Stimulated activated CD8-positive, alpha-beta memory T cell treated with anti-CD3 and anti-CD28 coated beads, Interleukin-7, amount 100 ng/mL, for 48 hours (primary cell): ENCODE results near the gene XPO6.
"Not testable (repeated sequence)": the region's sequence is repeated elsewhere in the genome, so short reads cannot be mapped to it uniquely, and the experiment has no call there.

Experiments used
- DNase-seq, 2 donors: peaks; one replicate each; pipeline ENCODE4 v3.0.0-alpha.2; 2020; ENCODE audit warnings: low read depth in 1 of 2; ENCODE audit errors: extremely low read depth in 1 of 2

Gene XPO6, protein sequence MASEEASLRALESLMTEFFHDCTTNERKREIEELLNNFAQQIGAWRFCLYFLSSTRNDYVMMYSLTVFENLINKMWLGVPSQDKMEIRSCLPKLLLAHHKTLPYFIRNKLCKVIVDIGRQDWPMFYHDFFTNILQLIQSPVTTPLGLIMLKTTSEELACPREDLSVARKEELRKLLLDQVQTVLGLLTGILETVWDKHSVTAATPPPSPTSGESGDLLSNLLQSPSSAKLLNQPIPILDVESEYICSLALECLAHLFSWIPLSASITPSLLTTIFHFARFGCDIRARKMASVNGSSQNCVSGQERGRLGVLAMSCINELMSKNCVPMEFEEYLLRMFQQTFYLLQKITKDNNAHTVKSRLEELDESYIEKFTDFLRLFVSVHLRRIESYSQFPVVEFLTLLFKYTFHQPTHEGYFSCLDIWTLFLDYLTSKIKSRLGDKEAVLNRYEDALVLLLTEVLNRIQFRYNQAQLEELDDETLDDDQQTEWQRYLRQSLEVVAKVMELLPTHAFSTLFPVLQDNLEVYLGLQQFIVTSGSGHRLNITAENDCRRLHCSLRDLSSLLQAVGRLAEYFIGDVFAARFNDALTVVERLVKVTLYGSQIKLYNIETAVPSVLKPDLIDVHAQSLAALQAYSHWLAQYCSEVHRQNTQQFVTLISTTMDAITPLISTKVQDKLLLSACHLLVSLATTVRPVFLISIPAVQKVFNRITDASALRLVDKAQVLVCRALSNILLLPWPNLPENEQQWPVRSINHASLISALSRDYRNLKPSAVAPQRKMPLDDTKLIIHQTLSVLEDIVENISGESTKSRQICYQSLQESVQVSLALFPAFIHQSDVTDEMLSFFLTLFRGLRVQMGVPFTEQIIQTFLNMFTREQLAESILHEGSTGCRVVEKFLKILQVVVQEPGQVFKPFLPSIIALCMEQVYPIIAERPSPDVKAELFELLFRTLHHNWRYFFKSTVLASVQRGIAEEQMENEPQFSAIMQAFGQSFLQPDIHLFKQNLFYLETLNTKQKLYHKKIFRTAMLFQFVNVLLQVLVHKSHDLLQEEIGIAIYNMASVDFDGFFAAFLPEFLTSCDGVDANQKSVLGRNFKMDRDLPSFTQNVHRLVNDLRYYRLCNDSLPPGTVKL

DNA sequence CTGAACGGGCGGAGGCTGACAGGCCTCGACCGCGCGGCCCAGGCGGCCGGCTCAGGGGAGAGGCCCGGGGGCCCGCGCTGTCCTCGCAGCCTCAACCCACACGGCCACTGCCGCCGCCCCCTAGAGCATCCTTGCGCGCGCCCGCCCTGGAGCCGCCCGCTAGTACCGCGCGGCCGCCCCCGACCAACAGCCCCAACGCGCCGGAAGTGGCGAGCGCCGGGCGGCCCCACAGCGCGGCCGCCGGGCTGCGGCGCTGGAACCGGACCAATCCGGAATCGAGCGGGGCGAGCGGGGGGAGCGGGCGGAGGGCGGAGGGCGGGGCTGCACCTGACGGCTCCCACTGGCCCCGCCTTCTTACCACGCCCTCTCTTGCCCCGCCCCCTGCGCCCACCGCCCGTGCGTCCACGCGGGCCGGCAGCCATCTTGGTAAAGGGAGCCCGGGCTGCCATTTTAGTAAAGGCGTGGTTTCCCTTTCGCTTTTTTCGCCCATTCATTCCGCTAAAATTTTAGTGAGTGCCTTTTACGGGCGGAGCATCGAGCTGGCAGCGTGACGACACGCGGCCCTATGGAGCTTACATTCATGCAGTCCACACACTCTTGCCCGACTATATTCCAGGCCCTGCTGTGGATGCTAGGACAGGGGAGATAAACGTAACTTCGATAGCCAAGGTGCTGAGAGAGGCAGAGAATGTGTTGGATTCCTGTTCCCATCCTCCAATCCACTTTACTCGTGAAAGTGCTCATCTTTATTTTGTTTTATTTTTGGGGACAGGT is at the start of gene XPO6:
Gene XPO6 (minus strand): TSS at position 208 of the 774 bp plus-strand sequence. CDS start 597 bp downstream, outside the sequence.
- DNase-seq: peak; percentile 94 to 95

DNA sequence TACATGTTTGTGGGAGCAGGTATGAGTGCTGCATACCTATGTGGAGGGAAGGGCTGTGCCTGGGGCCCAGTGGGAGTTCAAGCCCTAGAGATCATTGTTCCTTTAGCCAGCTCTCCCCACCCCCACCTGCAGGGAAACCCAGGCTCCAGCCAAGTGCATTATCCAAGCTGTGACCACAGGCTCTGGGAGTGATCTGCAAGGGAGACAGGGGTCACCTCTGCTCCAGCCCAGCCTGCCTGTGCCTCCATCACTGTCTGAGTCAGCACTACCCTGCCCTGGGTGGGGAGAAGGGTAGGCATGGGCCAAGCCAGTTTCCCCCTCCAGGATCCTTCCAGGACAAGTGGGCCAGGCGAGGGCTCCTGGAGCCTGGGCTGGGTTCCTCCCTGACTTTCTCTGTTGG is 48.4 kb upstream of the XPO6 start:
- DNase-seq: no peak

DNA sequence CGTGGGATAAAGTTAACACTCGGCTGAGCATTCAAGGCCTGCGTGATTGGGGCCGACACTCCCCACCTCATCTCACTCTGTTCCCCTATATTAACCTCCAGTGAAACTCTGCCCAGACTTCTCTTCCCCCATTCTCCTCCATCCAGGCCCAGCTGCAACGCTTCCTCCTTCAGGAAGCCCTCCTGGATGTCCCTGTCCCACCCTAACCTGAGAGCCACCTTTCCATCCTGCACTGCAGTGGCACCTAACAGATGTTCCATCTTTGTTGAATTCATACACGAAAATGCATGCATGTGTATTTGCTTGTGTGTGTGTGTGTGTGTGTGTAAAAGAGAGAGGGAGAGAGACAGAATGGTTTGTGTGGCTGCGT is 48.0 kb upstream of the XPO6 start:
- no peak for DNase-seq

DNA sequence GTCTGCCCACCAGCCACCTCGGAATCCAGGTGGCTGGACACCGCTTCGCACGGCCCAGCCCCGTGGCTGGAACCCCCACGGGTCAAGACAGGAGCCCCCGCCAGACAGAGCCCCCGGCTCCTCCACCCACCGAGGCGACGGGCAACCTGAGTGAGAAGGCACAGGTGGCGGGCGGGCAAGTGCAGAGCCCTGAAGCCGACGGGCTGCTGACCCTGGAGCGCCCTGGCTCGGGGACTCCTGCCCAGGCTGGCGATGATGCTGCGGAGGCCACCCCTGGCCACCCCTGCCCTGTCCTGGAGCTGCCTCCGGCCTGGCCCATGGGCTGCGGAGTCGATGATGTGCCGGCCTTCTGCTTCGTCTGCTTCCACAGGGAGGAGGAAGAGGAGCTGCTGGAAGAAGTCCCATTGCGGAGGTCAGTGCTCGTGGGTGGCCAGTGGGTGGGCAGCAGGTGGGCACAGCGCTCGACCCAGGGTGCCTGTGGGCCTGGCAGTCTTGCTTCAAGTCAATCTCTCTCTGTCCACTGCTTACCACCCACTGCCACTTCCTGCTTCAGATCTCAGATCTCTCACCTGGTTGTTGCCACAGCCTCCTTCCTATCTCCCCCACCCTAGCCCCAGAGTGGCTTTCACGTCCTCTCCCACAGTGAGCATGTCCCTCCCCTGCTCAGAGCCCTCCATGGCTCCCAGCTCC is 47.5 kb upstream of the XPO6 start:
- no peak for DNase-seq

DNA sequence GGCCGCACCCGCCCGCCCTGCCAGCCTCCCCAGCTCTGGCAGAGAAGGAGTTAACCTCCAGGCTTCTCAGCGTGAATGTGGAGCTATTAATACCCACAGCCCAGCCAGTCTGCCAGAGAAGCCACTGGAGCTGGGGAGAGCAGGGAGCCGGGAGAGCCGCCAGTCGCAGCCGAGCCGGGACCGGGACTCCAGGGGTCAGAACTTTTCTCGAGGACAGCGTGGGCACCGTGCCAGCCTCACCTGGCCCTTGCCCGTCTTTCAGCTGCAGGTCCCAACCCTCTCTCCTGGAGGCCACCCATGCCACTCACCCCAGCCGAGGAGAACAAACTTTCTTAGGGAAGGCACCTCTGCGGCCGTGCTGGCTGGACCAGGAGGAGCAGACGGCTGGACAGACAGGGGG is 46.8 kb upstream of the XPO6 start:
- no peak for DNase-seq

DNA sequence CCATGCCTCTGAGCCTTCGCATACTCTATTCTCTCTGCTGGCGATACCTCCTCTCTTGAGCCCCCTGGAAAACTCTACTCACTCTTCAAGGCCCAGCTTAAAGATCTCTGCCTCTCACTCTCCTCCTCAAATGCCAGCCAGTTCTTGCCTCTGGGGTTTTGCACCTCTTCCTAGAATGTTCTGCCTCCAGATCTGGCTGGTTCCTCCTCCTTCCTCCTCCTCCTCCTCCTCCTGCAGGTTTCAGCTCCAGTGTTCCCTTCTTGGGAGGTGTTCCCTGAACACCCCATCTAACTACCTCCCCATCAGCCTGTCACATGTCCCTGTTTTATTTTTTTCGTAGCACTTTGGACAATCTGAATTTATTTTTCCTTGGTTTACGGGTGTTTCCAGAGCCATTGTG is 45.5 kb upstream of the XPO6 start:
- DNase-seq: no peak

DNA sequence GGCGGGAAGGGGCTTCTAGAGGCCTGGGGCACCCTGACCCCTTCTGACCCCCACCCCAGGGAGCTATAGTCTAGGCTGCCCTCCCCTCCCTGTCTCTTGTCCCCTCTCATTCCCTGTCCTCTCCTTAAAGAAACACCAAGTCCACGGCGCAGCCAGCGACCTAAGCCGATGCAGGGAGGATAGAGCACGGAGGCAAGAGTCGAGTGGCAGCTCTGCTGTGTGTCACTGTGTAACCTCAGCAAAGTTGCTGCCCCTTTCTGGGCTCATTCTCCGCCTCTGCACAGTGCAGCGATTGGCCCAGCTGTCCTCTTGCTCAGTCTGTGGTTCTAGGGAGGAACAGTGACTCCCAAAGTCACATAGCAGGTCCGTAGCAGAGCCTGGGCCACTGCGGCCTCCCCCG is 44.1 kb upstream of the XPO6 start:
- DNase-seq: no peak

DNA sequence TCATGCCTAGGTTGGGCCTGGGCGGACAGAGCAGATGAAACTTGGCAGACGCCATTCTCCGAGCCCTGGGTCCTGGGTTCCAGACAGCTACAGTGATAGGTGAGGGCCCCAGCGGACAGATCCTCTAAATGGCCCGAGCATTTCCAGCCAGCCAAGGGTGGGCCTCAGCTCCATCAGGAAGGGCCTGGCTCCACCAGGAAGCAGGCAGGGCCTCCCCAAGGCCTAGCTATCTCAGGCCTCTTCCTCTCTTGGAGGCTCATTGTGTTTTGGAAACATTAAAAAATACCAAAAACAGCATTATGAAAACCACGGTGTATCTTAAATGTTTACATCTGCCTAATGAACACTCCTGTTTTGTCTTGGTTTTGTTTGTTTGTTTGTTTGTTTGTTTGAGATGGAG is 42.4 kb upstream of the XPO6 start:
- DNase-seq: no peak

DNA sequence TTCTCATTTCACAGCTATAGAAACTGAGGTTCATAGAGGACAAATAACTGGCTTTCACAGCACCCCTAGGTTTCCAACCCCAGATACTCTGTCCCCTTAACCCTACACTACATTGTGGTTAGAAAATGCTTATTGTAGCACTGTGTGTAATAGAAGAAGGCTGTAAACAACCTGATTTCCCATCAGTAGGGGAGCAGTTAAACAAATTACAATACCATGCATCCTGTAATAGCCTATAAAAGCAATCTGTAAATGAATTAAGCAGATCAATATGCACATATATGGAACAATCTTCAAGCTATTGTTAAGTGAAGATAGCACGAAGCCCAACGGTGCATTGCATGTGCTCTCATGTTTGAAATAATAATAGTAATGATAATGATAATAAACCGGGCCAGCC is 39.2 kb upstream of the XPO6 start:
- DNase-seq: no peak

DNA sequence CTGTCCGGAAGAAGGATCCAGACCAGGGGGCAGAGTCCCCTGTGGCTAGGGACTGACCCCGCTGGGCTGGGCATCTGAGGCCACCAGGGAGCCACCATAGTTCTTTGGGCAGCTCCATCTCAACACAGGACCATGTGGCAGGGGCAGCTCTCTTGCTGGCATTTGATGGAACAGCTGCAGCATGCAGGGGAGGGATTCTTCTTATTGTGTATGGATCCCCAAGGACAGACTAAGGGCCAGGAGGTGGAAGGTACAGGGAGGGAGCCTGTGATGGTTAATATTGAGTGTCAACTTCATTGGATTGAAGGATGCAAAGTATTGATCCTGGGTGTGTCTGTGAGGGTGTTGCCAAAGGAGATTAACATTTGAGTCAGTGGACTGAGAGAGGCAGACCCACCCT is 37.7 kb upstream of the XPO6 start:
- DNase-seq: not testable (repeated sequence)

DNA sequence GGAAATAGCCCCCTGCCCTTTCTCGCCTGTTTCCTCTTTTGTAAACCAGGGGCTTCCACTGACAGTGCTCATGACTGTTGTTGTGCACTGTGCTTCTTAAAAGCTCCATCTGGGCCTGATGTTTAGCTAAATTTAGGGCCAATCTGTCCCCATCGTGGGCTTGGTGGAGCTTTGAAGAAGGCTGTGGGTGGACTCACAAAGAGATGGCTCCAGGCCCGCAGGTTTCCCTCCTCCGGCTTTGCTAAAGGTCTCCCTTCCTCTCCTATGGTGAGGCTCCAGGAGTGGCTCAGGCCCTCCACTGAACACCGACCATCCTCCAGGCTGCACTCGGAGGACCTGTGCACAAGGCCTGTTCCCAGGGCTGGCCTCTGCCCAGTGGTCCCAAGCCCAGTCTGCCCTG is 30.2 kb upstream of the XPO6 start:
- DNase-seq: no peak

DNA sequence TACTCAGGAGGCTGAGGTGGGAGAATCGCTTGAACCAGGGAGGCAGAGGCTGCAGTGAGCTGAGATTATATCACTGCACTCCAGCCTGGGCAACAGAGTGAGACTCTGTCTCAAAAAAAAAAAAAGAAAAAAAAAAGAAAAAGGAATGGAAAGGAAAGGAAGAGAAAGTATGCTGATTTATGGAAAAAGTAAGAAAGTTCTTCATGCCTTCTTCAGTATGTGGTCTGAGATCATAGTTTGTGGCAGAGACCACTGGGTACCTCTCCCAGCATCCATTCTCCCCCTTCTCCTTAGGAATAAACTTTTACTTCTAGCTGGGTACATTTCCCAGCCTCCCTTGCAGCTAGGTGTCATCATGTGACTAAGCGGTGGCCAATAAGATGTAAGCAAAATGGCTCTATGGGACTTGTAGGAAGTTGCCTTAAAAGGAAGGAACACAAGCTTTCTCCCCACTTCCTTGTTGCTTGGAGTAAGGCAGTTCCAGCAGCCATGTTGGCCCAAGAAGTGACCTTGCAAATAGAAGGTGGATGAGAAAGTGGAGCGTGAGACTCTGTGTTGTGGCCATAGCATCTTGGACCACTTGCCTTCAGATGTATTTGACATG is 26.1 kb upstream of the XPO6 start:
- DNase-seq: no peak

DNA sequence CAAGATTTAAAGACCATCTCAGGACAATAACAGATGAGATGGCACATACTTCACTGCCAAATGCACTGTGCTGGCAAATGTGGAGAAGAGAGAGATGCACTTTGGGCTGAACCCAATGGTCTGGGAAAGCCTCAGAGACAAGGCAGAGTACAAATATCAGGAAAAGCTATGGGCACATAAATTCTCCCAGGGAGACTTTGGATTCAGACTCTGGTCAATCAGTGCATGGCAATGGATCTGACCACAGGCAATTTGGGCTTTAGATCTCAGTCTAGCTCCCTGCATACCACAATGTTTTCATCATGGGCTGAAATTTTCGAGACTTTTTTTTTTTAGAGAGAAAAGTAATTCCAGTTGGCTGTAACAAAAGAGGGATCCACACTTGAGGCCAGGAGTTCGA is 20.0 kb upstream of the XPO6 start:
- DNase-seq: no peak

DNA sequence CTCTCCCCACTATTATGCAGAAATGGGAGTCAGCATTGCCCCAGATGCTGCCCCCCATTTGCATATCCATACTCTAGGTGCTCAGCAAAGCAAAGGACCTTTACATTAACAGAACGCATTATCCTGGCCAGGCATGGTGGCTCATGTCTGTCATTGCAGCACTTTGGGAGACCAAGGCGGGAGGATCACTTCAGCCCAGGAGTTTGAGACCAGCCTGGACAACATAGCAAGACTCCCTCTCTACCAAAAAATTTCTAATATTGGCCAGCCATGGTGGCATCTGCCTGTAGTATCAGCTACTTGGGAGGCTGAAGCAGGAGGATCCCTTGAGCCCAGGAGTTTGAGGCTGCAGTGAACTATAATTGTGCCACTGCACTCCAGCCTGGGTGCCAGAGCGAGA is 12.1 kb upstream of the XPO6 start:
- DNase-seq: not testable (repeated sequence)

DNA sequence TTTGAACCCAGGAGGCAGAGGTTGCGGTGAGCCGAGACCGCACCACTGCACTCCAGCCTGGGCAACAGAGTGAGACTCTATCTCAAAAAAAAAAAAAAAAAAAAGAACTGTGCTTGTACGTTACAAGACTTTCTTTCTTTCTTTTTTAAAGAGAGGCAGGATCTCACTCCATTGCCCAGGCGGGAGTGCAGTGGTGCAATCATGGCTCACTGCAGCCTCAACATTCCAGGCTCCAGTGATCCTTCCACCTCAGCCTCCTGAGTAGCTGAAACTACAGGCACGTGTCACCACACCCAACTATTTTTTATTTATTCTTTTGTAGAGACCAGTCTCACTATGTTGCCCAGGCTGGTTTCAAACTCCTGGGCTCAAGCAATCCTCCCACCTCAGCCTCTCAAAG is 8.0 kb upstream of the XPO6 start:
- DNase-seq: not testable (repeated sequence)

DNA sequence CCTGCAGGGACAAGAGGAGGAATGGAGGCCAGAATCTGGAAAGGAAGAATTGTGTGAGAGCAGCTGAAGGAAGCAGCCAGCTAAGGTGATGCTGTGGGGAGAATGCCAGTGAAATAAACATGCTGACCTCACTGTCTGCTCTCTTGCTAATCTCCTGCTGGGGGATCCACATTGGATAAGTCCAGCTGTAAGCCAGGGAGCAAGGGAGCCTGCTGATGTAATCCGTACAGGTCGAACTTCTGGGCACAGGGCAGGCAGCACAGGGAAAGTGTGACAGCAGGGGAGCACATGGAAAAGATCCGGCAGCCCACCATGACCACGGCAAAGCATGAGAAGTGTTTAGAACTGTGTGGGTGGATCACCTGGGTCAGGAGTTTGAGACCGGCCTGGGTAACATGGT is 7.5 kb upstream of the XPO6 start:
- no peak for DNase-seq

DNA sequence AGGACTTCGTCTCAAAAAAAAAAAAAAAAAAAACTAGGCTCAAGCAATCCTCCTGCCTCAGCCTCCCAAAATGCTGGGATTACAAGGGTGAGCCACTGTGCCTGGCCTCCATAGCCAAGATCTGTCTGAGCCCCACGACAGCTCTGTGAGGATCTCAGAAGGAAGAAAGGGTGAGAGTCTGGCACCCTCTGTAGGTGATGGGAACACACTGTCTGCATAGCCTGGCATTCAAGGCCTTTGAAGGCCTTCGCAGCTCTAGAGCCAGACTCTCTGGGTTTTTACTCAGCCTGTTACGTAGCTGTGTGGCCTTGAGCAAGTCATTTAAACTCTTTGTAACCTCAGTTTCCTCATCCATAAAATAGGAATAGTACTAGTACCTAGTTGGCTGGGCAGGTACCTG is 6.3 kb upstream of the XPO6 start:
- no peak for DNase-seq

DNA sequence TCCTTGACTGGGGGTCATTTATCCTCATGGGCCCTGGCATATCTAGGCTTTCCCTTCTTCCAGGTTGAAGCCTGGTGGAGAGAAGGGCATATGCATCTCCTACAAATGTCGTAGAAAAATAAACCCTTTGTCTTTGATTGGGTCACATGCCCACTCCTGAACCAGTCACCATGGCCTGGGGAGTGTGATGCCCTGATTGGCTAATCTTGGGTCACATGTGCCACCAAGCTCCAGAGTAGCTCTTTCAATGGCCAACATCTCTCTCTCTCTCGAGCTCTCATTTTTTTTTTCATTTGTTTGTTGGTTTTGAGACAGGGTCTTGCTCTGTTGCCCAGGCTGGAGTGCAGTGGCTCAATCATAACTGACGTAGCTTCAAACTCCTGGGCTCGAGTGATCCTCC is 5.6 kb upstream of the XPO6 start:
- no peak for DNase-seq

DNA sequence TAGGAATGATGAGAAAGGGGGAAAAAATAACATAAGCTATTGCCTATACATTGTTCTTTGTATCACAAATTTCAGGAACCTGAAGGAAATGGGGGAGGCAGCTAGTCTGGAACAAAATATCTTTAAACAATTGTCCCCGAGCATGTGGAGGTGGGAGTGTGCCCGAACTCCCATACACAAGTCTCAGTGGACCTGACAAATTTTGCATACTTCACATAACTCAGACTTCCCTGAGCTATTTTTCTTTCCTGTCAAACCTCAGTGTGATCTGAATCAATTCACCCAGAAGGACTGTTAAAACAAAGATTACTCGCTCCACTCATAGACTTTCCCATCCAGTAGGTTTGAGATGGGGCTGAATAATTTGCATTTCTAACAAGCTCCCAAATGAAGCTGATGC is 1.6 kb upstream of the XPO6 start:
- no peak for DNase-seq

DNA sequence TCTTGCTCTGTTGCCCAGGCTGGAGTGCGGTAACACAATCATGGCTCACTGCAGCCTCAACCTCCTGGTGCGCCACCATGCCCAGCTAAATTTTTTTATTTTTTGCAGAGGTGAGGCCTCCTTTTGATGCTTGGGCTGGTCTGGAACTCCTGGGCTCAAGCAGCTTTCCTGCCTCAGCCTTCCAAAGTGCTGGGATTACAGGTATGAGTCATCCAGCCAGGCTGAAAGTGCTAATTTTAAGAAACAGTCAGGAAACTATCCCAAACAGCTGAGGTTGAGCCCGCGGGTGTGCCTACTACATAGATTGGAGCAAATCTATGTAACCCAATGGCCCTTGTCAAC is 738 bp upstream of the XPO6 start:
- DNase-seq: no peak
